Mammary epithelial cell (primary cell): ENCODE results near the gene COL5A1.

Source experiments
- EZH2 ChIP-seq: IDR thresholded peaks from 2 replicates; pipeline ENCODE4 v1.6.1; 2012; ENCODE audit warnings: low read length, inconsistent platforms, borderline replicate concordance
- TF ChIP-seq, protein P1 (sequence below), 2 donors: IDR thresholded peaks in 1 of 2; conservative IDR thresholded peaks in 1 of 2; 2 replicates each; pipeline ENCODE4 v1.5.1; 2011 to 2012; ENCODE audit warnings: inconsistent platforms in 2 of 2, low read length in 2 of 2, mild to moderate bottlenecking in 2 of 2, control low read depth in 1 of 2, low read depth in 1 of 2; ENCODE audit not compliant: insufficient read depth in 1 of 2; ENCODE audit errors: extremely low read depth in 1 of 2

DNA sequence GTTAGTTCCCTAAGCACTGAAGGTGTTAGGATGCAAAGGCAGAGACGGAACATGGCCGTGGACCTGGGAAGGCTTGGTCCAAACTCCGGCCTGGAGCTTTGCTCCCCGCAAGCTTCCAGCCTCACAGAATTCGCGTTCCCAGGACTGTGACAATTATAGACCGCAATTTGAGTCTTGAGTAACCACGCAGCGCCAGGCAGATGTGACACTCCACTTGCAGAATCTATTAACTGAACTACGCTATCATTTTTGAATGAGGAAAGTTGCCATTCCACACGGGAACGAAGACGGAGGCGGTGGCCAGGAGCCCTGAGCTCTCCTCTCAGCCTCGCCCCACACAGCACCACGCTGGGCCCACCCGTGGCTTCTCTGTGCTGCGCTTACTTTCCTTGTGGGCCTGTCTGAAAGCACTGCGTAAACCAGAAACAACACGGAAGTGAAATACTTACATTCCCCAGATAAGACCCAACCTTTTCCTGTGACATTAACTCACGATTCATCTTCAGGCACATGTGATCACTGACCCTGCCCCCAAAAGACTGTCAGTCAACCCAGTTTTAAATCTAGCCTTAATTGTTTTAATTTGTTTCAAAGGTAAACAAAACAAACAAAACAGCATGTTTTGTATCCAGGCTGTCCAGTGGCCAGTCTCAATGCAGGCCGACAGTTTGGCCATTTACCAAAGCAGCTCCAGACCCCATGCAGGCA is 16.1 kb upstream of the COL5A1 start:
- TF ChIP-seq, protein P1, sequence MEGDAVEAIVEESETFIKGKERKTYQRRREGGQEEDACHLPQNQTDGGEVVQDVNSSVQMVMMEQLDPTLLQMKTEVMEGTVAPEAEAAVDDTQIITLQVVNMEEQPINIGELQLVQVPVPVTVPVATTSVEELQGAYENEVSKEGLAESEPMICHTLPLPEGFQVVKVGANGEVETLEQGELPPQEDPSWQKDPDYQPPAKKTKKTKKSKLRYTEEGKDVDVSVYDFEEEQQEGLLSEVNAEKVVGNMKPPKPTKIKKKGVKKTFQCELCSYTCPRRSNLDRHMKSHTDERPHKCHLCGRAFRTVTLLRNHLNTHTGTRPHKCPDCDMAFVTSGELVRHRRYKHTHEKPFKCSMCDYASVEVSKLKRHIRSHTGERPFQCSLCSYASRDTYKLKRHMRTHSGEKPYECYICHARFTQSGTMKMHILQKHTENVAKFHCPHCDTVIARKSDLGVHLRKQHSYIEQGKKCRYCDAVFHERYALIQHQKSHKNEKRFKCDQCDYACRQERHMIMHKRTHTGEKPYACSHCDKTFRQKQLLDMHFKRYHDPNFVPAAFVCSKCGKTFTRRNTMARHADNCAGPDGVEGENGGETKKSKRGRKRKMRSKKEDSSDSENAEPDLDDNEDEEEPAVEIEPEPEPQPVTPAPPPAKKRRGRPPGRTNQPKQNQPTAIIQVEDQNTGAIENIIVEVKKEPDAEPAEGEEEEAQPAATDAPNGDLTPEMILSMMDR (conservative IDR thresholded peaks at IDR 0.05 in 1 of 2, IDR thresholded peaks at IDR 0.05 in 1 of 2; ENCODE audit: extremely low read depth in 1 of 2, insufficient read depth in 1 of 2, low read depth in 1 of 2, low read length in 2 of 2) = no peak
- no peak for TF ChIP-seq EZH2
